Right renal cortex interstitium (tissue), 3 donors: ENCODE data around the gene PRAMEF15. TPM values are rescaled to one million over a fixed set of nuclear protein-coding genes. Genes with fewer than 3 reads are reported as not detected.

ENCODE experiments used
- polyA plus RNA-seq, 3 donors: library from polyadenylated mRNA; unstranded; fragments of 120-200 nt; gene quantifications; one replicate each; pipeline ENCODE4 v1.2.1, GENCODE V29; 2013; ENCODE audit not compliant: insufficient read length in 3 of 3

PRAMEF15 gene
- polyA plus RNA-seq, 3 donors = not detected

Other genes with a start within 250 kb of the PRAMEF15 start
- gene PRAMEF25, start 244.8 kb upstream of the PRAMEF15 start, polyA plus RNA-seq = not detected
- under 1 TPM; 0.31 to 0.46 (median 0.39) TPM for gene HNRNPCL2, start 198.7 kb upstream of the PRAMEF15 start, polyA plus RNA-seq
- not detected for gene PRAMEF26, start 159.6 kb upstream of the PRAMEF15 start, polyA plus RNA-seq
- under 1 TPM in 1 of 3 donors, not detected in 2; 0.21 TPM for gene HNRNPCL4, start 149.9 kb upstream of the PRAMEF15 start, polyA plus RNA-seq
- not detected for gene PRAMEF9, start 143.7 kb upstream of the PRAMEF15 start, polyA plus RNA-seq
- not detected for gene PRAMEF13, start 114.2 kb upstream of the PRAMEF15 start, polyA plus RNA-seq
- not detected for gene PRAMEF18, start 89.4 kb upstream of the PRAMEF15 start, polyA plus RNA-seq
- gene PRAMEF5, start 61.4 kb upstream of the PRAMEF15 start, polyA plus RNA-seq = not detected
- not detected for gene PRAMEF8, start 30.4 kb upstream of the PRAMEF15 start, polyA plus RNA-seq
- gene PRAMEF33, start 12.0 kb upstream of the PRAMEF15 start, polyA plus RNA-seq = not detected
- not detected for gene PRAMEF14, start 31.6 kb downstream of the PRAMEF15 start, polyA plus RNA-seq
- gene PRAMEF19, start 56.4 kb downstream of the PRAMEF15 start, polyA plus RNA-seq = not detected
- gene PRAMEF17, start 74.1 kb downstream of the PRAMEF15 start, polyA plus RNA-seq = not detected
- not detected for gene PRAMEF20, start 94.9 kb downstream of the PRAMEF15 start, polyA plus RNA-seq
- not detected for gene LRRC38, start 198.4 kb downstream of the PRAMEF15 start, polyA plus RNA-seq